HS-27A (cell line): ENCODE measurements around the gene FASTKD1.
"Not testable (repeated sequence)": the region's sequence is repeated elsewhere in the genome, so short reads cannot be mapped to it uniquely, and the experiment has no call there.

ENCODE experiments used
- DNase-seq: peaks from one replicate; pipeline ENCODE4 v3.0.0-alpha.2; 2012; ENCODE audit warnings: low read depth, missing footprints

FASTKD1 gene, protein sequence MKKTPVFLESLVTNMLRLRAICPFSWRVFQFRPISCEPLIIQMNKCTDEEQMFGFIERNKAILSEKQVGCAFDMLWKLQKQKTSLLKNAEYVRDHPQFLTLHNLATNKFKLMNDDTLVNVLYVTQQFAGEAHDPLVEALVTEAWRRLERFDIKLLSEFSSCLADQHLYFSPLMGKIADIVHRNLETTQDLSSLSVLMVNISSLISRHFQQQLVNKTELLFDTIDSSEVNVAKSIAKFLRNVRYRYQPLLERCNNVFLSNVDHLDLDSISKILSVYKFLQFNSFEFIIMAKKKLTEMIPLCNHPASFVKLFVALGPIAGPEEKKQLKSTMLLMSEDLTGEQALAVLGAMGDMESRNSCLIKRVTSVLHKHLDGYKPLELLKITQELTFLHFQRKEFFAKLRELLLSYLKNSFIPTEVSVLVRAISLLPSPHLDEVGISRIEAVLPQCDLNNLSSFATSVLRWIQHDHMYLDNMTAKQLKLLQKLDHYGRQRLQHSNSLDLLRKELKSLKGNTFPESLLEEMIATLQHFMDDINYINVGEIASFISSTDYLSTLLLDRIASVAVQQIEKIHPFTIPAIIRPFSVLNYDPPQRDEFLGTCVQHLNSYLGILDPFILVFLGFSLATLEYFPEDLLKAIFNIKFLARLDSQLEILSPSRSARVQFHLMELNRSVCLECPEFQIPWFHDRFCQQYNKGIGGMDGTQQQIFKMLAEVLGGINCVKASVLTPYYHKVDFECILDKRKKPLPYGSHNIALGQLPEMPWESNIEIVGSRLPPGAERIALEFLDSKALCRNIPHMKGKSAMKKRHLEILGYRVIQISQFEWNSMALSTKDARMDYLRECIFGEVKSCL

GRCh38 chr2:169573160-169573973, at the start of gene FASTKD1:
Gene FASTKD1 (minus strand): TSS chr2:169573865. CDS start chr2:169572029, 1,836 bp downstream.
- DNase-seq: peak; percentile 60

DNA sequence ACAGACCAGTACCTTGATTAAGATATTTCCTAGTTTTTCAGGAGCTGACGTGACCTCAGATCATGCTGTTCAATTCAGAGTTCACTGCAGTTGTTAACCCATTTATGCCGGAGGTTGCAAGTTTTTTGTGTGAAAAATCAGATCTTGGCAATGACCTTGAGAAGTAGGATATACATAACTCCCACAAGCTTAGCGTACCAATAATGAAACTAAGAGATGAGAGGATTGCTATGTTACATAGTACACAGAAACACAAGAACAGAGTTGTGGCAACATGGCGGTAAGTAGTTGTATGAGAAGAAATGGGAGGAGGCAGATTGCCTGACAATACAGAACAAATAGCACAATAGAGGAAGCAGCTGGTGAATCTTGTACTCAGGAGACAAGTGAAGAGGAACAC, 49.6 kb upstream of the FASTKD1 start:
- DNase-seq: no peak

GRCh38 chr2:169620509-169620908, 46.8 kb upstream of the FASTKD1 start:
- no peak for DNase-seq

- no peak for DNase-seq
These were observed 46.3 kb upstream of the FASTKD1 start for GRCh38 chr2:169619946-169620345.

GRCh38 chr2:169615982-169616381, 42.3 kb upstream of the FASTKD1 start:
- DNase-seq: not testable (repeated sequence)

DNA sequence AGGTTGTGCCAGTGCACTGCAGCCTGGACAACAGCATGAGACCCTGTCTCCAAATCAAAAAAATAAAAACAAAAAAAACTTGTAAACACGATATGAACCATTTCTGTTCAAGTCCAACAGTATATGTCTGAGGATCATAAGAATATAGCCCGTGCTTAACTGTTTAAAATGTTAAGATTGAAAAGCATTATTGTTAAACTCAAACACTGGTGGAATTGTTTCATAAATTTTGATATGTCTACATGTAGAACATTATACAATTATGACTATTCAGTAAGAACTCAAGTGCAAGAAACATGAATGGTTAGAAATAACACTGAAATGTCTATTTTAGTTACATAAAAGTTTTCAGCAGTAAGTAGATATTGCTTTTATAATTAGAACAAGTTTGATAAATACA, 40.2 kb upstream of the FASTKD1 start:
- DNase-seq: no peak

GRCh38 chr2:169609264-169609663, 35.6 kb upstream of the FASTKD1 start:
- DNase-seq: no peak

- no peak for DNase-seq
These were observed 25.9 kb upstream of the FASTKD1 start for GRCh38 chr2:169599568-169599967.

DNA sequence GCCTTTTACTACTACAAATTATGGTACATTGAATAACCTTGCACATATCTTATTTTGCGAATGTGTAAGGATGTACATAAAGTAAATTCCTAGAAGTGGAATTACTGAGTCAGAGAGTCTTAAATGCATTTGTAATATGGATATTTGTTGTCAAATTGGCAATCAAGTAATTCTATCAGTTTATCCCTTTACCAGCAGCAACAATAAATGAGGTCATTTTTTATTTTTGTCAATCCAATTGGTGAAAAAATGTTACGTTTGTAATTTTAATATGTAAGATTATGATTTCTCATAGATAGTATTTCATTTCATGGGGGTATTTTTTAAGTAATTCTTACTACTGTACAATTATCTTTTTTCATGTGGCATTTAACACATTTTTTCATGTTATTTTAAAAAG, 25.3 kb upstream of the FASTKD1 start:
- DNase-seq: no peak

GRCh38 chr2:169596546-169596945, 22.9 kb upstream of the FASTKD1 start:
- DNase-seq: not testable (repeated sequence)

- no peak for DNase-seq
These were observed 17.1 kb upstream of the FASTKD1 start for GRCh38 chr2:169590804-169591203.

DNA sequence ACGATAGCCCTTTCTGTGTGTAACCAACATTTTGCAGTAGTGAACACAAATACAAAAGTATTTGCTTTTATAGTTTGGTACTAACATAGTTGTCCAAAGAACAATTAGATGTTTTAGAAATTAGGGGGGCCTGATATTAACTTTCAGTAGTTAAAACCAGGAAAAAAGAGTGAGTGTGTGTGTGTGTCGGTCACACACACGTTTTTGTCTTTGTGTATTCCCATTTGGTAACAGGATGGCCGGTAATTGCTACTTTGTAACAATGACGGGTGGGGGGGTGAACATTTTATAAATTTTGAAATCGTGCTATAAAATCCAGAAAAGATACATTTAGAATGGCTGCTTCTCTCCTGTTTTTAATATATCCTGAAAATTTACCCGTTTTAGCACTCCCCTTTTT, 12.0 kb upstream of the FASTKD1 start:
- no peak for DNase-seq

- DNase-seq: peak; percentile 63
These were observed 10.6 kb upstream of the FASTKD1 start, which contains the start of gene PPIG for GRCh38 chr2:169584005-169584877. Gene PPIG (plus strand): TSS chr2:169584351. CDS start chr2:169604042, 19,691 bp downstream.

DNA sequence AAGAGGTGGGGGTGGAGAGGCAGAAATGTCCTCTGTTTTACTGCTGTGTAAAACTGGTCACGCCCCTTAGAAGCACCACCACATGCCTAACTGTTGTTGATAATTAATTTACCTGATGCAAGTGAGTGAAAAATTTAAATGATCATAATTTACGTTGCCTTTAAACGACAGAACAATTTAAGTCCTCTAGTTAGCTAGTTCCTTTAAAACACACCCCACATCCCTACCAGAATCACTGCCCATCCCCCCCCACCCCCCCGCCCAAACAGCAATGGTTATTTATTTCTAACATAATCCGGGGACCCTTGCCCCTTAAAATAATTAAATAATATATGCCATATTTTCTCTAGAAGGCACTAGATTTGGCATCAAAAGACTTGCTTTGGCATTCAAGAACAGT, 9.9 kb upstream of the FASTKD1 start:
- DNase-seq: no peak

DNA sequence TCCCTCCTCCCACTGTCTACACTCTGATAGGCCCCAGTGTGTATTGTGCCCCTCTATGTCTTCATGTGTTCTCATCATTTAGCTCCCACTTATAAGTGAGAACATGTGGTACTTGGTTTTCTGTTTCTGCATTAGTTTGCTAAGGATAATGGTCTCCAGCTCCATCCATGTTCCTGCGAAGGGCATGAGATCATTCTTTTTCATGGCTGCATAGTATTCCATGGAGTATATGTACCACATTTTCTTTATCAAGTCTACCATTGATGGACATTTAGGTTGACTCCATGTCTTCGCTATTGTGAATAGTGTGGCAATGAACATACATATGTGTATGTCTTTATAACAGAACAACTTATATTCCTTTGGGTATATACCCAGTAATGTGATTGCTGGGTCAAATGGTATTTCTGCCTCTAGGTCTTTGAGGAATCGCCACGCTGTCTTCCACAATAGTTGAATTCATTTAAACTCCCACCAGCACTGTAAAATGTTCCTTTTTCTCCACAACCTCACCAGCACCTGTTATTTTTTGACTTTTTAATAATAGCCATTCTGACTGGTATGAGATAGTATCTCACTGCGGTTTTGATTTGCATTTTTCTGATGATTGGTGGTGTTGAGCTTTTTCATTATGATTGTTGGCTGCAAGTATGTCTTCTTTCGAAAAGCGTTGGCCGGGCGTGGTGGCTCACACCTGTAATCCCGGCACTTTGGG, 9.0 kb upstream of the FASTKD1 start:
- DNase-seq: not testable (repeated sequence)

DNA sequence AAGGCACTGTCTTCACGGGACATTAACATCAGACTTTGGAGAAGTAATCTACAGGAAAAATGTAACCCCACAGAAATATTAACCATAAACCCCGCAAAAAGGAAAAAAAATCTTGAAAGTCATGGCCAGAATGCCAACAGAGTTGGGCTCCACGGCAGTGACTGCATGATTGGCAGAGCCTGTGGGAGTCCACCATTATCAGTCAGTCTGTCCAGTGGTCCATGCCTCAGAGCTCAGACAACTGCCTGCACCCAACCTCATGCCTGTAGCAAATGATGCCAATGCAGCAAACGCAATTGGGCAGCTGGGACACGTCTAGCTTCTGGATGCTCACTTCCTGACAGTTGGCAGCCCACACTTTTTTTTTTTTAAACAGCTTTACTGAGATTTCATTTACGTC, 5.4 kb upstream of the FASTKD1 start:
- no peak for DNase-seq

DNA sequence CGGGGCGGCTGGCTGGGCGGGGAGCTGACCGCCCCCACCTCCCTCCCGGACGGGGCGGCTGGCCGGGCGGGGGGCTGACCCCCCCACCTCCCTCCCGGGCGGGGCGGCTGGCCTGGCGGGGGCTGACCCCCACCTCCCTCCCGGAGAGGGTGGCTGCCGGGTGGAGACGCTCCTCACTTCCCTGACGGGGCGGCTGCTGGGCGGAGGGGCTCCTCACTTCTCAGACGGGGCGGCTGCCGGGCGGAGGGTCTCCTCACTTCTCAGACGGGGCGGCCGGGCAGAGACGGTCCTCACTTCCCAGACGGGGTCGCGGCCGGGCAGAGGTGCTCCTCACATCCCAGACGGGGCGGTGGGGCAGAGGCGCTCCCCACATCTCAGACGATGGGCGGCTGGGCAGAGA, 1.6 kb upstream of the FASTKD1 start:
- DNase-seq: not testable (repeated sequence)

DNA sequence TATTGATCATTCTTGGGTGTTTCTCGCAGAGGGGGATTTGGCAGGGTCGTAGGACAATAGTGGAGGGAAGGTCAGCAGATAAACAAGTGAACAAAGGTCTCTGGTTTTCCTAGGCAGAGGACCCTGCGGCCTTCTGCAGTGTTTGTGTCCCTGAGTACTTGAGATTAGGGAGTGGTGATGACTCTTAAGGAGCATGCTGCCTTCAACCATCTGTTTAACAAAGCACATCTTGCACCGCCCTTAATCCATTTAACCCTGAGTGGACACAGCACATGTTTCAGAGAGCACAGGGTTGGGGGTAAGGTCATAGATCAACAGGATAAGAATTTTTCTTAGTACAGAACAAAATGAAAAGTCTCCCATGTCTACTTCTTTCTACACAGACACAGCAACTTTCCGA, 874 bp upstream of the FASTKD1 start:
- not testable (repeated sequence) for DNase-seq

- no peak for DNase-seq
These were observed 272 bp upstream of the FASTKD1 start for GRCh38 chr2:169573974-169574299.

DNA sequence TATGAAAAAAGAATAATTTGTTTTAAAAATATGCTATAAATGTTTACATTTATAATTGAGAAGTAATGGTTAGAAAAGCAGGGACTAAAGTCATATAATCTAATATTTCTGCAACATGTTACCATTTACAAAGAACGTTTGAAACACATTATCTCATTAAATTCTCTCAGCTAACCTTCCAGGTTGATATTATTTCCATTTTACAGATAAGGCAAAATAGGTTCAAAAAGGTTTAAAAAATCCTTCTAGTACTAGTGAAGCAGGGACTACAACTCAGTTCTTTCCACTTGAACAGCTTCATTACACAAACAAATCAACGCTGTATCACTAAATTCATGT, 875 bp downstream of the FASTKD1 start:
- no peak for DNase-seq

DNA sequence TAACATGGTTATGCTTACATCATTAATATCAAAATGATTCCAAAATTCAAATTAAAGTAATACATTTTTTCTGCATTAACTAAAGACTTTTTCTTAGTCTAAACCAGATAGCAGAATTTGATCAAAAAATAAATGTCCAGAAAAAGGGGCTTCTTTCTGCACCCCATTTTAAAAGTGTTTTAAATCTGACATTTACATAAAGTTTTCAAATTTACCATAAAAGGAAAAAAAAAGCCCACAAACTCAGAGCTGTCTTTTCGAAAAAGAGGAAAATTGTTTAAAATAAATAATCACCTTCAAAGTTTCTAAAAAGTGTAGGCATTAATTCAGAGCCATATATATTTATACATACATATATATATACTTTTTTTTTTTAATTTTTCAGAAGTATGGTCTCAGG, 1.5 kb downstream of the FASTKD1 start:
- no peak for DNase-seq
